OCI-LY7 (cell line): Measurements from ENCODE around the gene GALNT12. TPM values are rescaled to one million over a fixed set of nuclear protein-coding genes. Genes with fewer than 3 reads are reported as not detected.

ENCODE experiments used
- BruUV-seq: library from RNA; stranded (reverse); fragments of 400-500 nt; replicated peaks from 2 replicates; lab custom pipeline; 2021; lab: Mats Ljungman, UMichigan
- CTCF ChIA-PET: fragments of 300-600 bp; sonication (Branson Sonifier 250); formaldehyde crosslinking; loops from one replicate; lab custom pipeline; 2022; ENCODE audit warnings: antibody characterized with exemption; ENCODE audit not compliant: unreplicated experiment; lab: Charles Lee
- POLR2A ChIA-PET: fragments of 300-600 bp; sonication (Branson Sonifier 250); formaldehyde crosslinking; loops from one replicate; lab custom pipeline; 2022; ENCODE audit warnings: antibody characterized with exemption; lab: Charles Lee
- DNase-seq: peaks from one replicate; pipeline ENCODE4 v3.0.0-alpha.2; 2015; ENCODE audit warnings: low spot score
- H2AFZ ChIP-seq: fragments of 200-600 bp; sonication (generic), shearing (Covaris generic); 2 replicates; pipeline ENCODE4 v1.6.1; 2014; ENCODE audit warnings: mild to moderate bottlenecking, antibody characterized with exemption, low read length, moderate library complexity
- H3K27ac ChIP-seq: fragments of 200-600 bp; sonication (generic); 2 replicates; pipeline ENCODE4 v1.5.1; 2014; ENCODE audit warnings: mixed run types, low read depth, mild to moderate bottlenecking, moderate library complexity, low read length, inconsistent platforms; ENCODE audit not compliant: poor library complexity, severe bottlenecking
- H3K36me3 ChIP-seq: fragments of 200-600 bp; sonication (generic); 2 replicates; pipeline ENCODE4 v1.6.1; 2014; ENCODE audit warnings: mild to moderate bottlenecking, antibody characterized with exemption, low read length, moderate library complexity, mixed read lengths; ENCODE audit not compliant: insufficient read depth
- H3K4me1 ChIP-seq: fragments of 200-600 bp; sonication (generic); 2 replicates; pipeline ENCODE4 v1.5.1; 2014; ENCODE audit warnings: mild to moderate bottlenecking, low read length; ENCODE audit not compliant: insufficient read depth, poor library complexity, severe bottlenecking
- H3K4me2 ChIP-seq: fragments of 200-600 bp; sonication (generic); 2 replicates; pipeline ENCODE4 v1.6.1; 2014; ENCODE audit warnings: mild to moderate bottlenecking, low read length
- H3K4me3 ChIP-seq: fragments of 200-600 bp; sonication (generic); 2 replicates; pipeline ENCODE4 v1.5.1; 2014; ENCODE audit warnings: mild to moderate bottlenecking, low read depth, low read length; ENCODE audit not compliant: poor library complexity, severe bottlenecking
- H3K79me2 ChIP-seq: fragments of 200-600 bp; sonication (generic); 2 replicates; pipeline ENCODE4 v1.6.1; 2016; ENCODE audit warnings: low read depth, mild to moderate bottlenecking, low read length, moderate library complexity, mixed read lengths; ENCODE audit not compliant: insufficient read depth
- H3K9me2 ChIP-seq: fragments of 200-600 bp; sonication (generic); 2 replicates; pipeline ENCODE4 v1.6.1; 2016; ENCODE audit warnings: mild to moderate bottlenecking, low read length, mixed read lengths; ENCODE audit not compliant: insufficient read depth
- H3K9me3 ChIP-seq: fragments of 200-600 bp; sonication (generic); 2 replicates; pipeline ENCODE4 v1.6.1; 2014; ENCODE audit warnings: mild to moderate bottlenecking, mixed run types, low read length, mixed read lengths
- H4K20me1 ChIP-seq: fragments of 200-600 bp; sonication (generic); 2 replicates; pipeline ENCODE4 v1.6.1; 2014; ENCODE audit warnings: mild to moderate bottlenecking, antibody characterized with exemption, low read length, moderate library complexity, mixed read lengths; ENCODE audit not compliant: insufficient read depth
- CTCF ChIP-seq: fragments of 200-600 bp; sonication (generic); conservative IDR thresholded peaks from 2 replicates; pipeline ENCODE4 v1.5.1; 2014; ENCODE audit warnings: mild to moderate bottlenecking, antibody characterized with exemption, low read length, moderate library complexity, mixed read lengths
- EZH2phosphoT487 ChIP-seq: fragments of 200-600 bp; sonication (generic); IDR thresholded peaks from 2 replicates; pipeline ENCODE4 v1.6.1; 2018; ENCODE audit warnings: low read depth, borderline replicate concordance, mild to moderate bottlenecking, mixed run types, antibody characterized with exemption, low read length, moderate library complexity, mixed read lengths
- intact Hi-C: fragments of 100-400 bp; cut with micrococcal nuclease; formaldehyde crosslinking; loops from one replicate; pipeline ENCODE4 v1.10.0; 2022; ENCODE audit not compliant: unreplicated experiment
- total RNA-seq, 2 experiments: library from RNA; depleted of rRNA in 1 of 2; stranded (reverse); fragments of >200 nt in 1 of 2; shearing (Covaris generic) in 1 of 2; gene quantifications; 2 replicates each; pipeline ENCODE4 v1.2.3, GENCODE V29; 2014 to 2022

GALNT12 gene
- total RNA-seq, 2 experiments from 2014 or later, result 5.5 to 9.7 TPM

DNA sequence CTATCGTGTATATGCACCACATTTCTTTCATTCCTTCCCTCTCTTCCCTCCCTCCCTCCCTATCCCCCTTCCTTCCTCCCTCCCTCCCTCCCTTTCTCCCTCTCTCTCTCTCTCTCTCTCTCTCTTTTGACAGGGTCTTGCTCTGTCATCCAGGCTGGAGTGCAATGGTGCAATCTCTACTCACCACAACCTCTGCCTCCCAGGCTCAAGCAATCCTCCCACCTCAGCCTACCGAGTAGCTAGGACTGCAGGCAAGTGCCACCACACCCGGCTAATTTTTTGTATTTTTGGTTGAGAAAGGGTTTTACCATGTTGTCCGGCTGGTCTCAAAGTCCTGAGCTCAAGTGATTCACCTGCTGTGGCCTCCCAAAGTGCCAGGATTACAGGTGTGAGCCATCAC lies 10.0 kb upstream of the GALNT12 start:
- H3K27ac ChIP-seq, result no peak overlapping the region
- CTCF ChIA-PET, result no interaction called here
- no TSS peak for BruUV-seq

DNA sequence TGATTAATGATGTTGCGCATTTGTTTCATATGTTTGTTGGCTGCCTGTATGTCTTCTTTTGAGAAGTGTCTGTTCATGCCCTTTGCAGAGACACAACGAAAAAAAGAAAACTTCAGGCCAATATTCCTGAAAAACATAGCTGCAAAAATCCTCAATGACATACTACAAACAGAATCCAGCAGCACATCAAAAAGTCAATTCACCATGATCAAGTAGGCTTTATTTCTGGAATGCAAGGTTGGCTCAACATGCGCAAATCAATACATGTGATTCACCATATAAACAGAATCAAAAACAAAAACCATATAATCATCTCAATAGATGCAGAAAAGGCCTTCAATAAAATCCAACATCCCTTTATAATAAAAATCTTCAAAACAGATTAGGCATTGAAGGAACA lies 9.2 kb upstream of the GALNT12 start:
- Histone ChIP-seq H3K4me2 (no peak overlapping the region), H3K4me3 (no peak overlapping the region), H2AFZ (no peak overlapping the region), H3K4me1 (peaks cover 1% of the 10 kb centered on the region), H3K27ac (no peak overlapping the region), H3K9me3 (0 out of 2 replicates have a peak, but pooled peaks cover 7% of the 10 kb centered on the region), H3K9me2 (no peaks in the 10 kb centered on the region), H3K79me2 (no peaks in the 10 kb centered on the region), H3K36me3 (no peaks in the 10 kb centered on the region), H4K20me1 (no peaks in the 10 kb centered on the region)
- POLR2A ChIA-PET, result no interaction called here
- intact Hi-C loops, result no loop called here
- no TSS peak for BruUV-seq
- TF ChIP-seq EZH2phosphoT487 (no peak), CTCF (no peak)
- DNase-seq, result no peak
- CTCF ChIA-PET, result no interaction called here

More for the DNA sequence above, 10.0 kb upstream of the GALNT12 start:
- POLR2A ChIA-PET, result interaction anchor here (0.6 to 1.4 kb wide), 3 partner anchors 11 to 1087 kb away, joined by 3 to 5 read pairs (median 4); no protein-coding TSS in a partner anchor
- Histone ChIP-seq H3K4me2 (no peak overlapping the region), H2AFZ (no peak overlapping the region), H3K4me1 (peaks cover 9% of the 10 kb centered on the region), H3K9me2 (no peaks in the 10 kb centered on the region), H3K36me3 (no peaks in the 10 kb centered on the region), H3K9me3 (0 out of 2 replicates have a peak, but pooled peaks cover 7% of the 10 kb centered on the region), H3K4me3 (no peak overlapping the region), H3K79me2 (no peaks in the 10 kb centered on the region), H4K20me1 (peaks cover 2% of the 10 kb centered on the region; the same call in 1 of the 2 replicates)
- no peak for TF ChIP-seq EZH2phosphoT487
- no peak for DNase-seq
- intact Hi-C loops, result no loop called here

GRCh38 chr9:98801561-98801960 lies 5.9 kb upstream of the GALNT12 start:
- Histone ChIP-seq H3K9me3 (0 out of 2 replicates have a peak, but pooled peaks cover 7% of the 10 kb centered on the region), H4K20me1 (no peaks in the 10 kb centered on the region), H3K36me3 (no peaks in the 10 kb centered on the region), H3K4me3 (no peak overlapping the region), H3K9me2 (no peaks in the 10 kb centered on the region), H3K4me1 (no peaks in the 10 kb centered on the region), H3K4me2 (no peak overlapping the region), H3K27ac (no peak overlapping the region), H2AFZ (no peak overlapping the region), H3K79me2 (no peaks in the 10 kb centered on the region)
- TF ChIP-seq EZH2phosphoT487 (no peak), CTCF (no peak)
- DNase-seq, result no peak
- no TSS peak for BruUV-seq
- CTCF ChIA-PET, result no interaction called here
- POLR2A ChIA-PET, result interaction anchor here (0.6 to 1.2 kb wide), 2 partner anchors 27 to 241 kb away, joined by 3 to 4 read pairs; no protein-coding TSS in a partner anchor
- intact Hi-C loops, result no loop called here
